HG03097 (cell line): ENCODE measurements around the gene CABP4.
"Not testable (repeated sequence)": the region's sequence is repeated elsewhere in the genome, so short reads cannot be mapped to it uniquely, and the experiment has no call there.

Experiments used
- ATAC-seq: cut with Tn5 transposase; IDR thresholded peaks from one replicate; pipeline ENCODE4 v1.9.1; 2021; ENCODE audit not compliant: unreplicated experiment, low FRiP score

Gene CABP4

DNA sequence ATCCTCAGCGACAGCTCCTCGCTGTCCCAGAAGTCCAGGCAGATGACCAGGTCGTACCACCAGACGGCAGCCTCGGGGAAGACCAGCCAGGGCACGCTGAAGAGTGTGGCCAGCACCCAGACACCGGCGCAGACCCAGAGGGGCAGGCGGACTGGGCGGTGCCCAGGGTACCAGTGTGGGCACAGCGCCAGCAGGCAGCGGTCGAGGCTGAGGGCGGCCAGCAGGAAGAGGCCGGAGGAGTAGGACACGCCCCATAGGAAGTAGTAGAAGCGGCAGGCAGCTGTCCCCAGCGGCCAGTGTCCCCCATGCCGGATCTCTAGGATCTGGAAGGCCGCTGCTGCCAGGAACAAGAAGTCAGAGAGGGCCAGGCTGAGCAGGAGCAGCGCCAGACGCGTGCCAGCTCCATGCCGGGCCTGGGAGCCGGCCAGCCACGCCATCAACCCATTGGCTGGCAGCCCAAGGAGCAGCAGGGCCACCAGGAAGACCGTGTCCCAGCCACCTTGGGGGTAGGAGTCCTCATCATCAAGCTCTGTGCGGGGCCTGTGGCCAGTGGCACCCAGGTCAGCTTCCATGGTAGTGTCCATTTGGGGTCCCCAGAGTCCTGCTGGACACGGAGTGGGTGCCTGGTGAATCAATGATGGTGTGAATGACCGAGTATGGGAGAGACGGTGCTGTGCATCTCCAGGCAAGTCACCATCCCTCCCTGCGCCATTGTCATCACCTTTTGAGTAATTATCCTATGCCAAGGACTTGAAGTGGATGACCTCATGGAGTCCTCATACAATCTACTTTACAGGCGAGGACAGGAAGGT lies 2.8 kb upstream of the CABP4 start, which contains the start of gene GPR152:
Gene GPR152, minus strand, starts transcription at position 589 of the 812 bp plus-strand sequence. Its CDS starts 5 bp downstream, at position 584.
- no peak for ATAC-seq

DNA sequence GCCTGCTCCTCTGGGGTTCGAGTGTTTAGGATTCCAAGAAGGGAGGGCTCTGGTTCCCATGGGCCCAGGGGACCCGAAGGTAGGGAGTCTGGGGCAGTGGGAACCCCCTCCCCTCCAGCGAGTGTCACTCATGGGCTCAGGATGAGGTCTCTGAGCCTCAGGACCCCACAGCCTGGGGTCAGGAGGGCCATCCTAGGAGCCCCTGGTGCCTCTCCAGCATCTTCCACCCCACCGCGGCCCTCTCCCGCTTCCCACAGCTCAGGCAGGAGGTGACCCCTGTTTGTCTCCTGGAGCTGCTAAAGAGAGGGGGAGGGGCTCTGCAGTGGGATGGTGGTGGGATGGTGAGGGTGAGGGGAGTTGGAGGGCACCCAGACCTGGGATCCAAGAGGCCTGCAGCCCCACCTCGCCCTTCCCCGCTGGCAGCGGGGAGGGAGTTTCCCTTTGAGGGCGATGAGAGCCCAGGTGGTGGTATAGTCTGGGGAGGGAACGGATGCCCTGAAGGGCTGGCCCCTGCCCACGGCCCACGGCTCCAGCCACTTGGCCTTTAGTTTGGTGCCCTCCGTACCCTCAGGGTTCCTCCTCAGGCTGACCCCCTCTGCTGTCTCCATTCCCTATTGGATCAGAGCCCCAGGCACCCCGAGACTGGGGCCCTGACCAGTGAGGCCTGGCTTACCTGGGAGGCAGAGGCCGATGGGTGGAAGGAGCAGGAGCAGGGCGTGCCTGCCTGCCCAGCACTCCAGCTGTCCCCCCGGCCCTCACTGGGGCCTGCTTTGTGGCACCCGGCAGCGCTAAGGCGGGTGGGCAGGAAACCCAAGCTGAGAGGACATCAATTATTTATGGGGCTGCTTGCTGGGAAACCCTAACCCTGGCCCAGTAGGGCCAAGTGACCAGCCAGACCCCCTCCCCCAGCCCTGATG lies 1.1 kb upstream of the CABP4 start:
- ATAC-seq, result no peak

GRCh38 chr11:67456068-67456705 lies 1.0 kb downstream of the CABP4 start:
- no peak for ATAC-seq

- ATAC-seq, result no peak
Observed at GRCh38 chr11:67457453-67457852, 2.3 kb downstream of the CABP4 start.

DNA sequence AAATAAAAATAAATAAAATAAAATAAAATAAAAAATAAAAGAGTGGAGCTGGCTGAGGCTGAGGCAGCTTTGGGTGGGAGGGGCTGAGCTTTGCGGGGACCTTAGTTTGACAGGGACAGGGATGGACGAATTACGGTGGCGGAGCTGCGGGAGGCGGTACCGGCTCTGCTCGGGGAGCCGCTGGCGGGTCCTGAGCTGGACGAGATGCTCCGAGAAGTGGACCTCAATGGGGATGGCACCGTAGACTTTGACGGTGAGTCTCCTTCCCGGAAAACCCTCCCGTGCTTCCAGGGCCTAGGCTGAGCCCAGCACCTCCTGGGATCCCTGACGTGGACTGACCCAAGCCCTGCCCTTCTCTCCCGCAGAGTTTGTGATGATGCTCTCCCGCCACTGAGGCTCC lies 3.1 kb downstream of the CABP4 start:
- ATAC-seq, result no peak

- no peak for ATAC-seq
Observed at GRCh38 chr11:67463186-67463585, 8.0 kb downstream of the CABP4 start.

DNA sequence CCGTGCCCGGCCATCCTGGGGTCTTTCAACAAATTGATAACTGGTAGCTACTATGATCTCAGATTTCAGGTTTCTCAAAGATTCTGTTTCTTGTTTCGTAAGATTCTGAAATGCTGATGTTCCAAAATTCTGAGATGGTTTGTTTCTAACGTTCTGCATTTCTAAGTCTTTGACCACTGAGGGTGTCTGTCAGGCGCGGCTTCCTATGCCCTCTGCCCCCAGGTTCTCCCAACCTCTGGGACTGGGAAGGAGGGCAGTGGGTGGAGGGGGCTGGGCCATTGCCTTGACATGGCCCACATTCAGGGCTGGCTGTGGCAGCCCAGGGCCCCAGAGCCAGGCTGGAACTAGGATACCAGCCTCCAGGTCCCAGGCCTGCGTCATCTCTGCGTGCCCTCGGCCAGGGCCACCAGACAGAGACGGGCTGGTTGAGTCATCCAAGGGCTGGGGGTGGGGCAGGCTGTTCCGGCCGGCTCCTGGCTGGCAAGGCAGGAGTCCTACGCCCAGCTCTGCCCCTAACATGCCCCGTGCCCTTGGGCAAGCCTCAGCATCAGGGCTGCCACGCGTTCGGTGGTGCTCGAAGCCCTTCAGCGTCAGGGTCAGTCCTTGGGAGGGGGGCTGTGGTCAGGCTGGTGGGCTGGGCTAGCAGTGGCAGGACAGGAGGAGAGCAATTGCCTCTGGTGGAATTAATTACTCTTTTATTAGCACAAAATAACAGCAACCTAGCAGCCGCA lies 8.7 kb downstream of the CABP4 start:
- no peak for ATAC-seq

GRCh38 chr11:67464411-67465188 lies 9.4 kb downstream of the CABP4 start:
- no peak for ATAC-seq

DNA sequence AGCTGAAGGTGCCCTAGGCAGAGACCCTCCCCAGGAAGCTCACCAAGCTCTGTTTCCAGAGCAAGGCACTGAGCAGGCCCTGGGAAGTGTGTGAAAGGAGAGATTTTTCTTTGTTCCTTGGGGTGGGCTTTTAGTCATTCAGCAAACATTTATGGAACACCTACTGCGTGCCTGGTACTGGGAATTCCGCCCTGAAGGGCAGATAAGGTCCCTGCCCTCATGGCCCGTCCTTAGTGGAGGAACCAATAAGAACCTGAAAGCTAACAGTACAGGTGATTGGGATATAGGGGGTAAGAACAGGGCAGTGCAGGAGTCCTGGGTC lies 10.0 kb downstream of the CABP4 start:
- no peak for ATAC-seq

- ATAC-seq, result not testable (repeated sequence)
Observed at GRCh38 chr11:67465530-67465929, 10.4 kb downstream of the CABP4 start.

GRCh38 chr11:67466367-67466766 lies 11.2 kb downstream of the CABP4 start:
- no peak for ATAC-seq

- ATAC-seq, result no peak
Observed at GRCh38 chr11:67466962-67467771, 12.0 kb downstream of the CABP4 start.

DNA sequence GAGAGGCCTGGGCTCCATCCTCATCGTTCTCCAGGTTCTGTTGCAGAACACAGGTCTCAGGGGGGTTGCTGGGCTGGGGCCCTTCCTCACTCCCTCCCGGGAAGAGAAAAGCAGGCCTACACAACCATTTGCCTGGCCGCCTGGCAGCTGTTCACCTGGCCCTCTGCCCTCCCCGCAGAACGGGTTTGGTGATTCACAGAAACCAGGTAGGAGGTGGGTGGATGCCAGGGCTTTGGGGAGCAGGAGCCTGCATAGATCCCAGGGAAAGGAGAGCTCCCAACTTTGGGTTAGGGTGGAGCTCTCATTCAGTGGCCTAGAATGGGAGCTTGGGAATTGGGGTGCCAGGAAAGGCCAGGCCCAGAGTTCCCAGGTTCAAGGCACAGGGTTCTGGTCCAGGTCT lies 12.9 kb downstream of the CABP4 start:
- ATAC-seq, result no peak

DNA sequence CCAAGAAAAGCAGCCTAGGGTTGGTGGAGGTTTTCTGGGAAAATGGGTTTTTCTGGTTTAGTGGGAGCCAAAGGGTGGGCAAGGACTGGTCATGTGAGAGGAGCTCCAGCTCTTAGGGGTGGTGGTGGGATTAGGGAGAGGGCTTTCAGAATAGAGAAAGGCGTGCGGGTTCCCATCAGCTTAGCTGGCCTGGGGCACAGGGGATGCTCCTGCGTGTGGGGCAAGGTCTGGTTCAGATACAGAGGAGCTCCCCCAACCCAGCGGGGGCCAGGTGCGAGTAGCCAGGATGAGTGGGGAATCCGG lies 13.3 kb downstream of the CABP4 start:
- ATAC-seq, result no peak

DNA sequence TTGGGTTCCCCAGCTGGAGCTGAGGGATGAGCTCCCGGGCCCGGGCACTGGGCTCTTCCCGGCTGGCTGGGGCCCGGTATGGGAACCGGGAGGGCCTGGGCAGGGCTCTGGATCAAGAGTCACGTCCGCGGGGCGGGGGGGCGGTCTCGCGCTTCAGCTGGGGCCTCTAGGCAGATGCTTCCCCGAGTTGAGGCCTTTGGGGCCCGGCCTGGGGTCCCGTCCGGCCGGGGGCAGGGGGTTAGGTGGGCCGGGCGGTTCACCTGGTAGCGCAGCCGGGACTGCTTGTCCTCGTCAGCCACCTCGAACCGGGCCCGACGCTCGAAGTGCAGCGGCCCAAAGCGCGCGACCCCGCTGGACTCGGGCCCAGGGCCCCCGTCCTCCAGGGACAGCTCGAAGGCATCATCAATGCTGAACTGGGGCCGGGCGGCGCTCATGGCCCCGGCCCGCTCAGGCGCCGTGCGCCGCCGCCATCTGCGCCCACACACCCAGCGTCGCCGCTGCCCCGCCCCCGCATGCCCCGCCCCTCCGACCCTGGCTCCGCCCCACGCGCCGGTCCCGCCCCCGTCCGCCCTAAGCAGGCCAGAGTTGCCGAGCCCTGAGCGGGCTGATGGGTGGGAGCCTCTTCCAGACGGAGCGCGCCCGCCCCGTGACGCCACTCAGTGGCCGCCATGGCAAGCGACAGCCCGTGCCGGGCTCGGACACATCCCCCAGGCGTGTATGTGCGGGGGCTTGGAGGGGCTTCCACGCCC lies 13.8 kb downstream of the CABP4 start, which contains the start of gene TMEM134:
Gene TMEM134, minus strand, starts transcription at position 493 of the 749 bp plus-strand sequence. Its CDS starts 59 bp downstream, at position 434.
- peak; percentile 58 for ATAC-seq

DNA sequence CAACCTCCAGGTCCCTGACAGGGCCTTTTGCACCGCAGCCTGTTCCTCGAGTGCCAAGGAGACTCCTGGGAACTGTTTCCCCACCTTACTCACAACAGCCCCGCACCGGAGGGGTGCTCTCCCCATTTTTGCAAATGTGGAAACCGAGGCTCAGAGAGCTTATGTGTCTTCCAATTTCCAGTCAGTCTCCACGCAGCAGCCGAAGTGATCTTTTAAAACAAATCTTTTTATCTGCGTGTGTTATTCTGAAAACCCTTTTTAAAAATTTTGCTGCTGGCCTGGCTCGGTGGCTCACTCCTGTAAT lies 14.3 kb downstream of the CABP4 start:
- no peak for ATAC-seq

DNA sequence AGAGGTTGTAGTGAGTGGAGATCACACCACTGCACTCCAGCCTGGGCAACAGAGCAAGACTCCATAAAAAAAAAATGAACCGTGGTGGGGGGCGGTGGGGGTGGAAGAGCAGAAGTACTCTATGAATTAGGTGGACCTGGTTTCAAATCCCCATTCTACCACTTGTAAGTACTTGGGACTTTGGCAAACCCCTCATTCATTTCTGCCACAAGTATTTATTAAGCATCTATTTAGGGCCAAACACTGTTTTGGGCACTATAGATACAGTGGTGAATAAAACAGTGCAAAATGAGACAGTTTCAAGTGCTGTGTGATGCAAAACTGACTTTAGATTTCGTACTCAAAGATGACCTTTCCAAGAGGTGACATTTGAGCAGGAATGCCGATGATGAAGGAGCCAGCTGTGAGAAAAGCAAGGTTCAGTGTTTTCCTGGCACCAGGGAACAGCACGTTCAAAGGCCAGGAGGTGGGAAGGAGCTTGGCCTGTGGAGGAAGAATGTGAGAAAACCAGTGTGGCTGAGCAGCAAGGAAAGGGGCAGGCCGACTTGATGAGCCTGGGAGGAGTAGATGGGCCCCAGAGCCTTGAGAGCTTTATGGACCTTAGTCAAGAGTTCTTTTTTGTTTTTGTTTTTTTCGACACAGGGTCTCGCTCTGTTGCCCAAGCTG lies 15.3 kb downstream of the CABP4 start:
- ATAC-seq, result no peak

- no peak for ATAC-seq
Observed at GRCh38 chr11:67472882-67473281, 17.7 kb downstream of the CABP4 start.
